H1 (cell line): Measurements from ENCODE around the gene SLC12A8. TPM values are rescaled to one million over a fixed set of nuclear protein-coding genes. Genes with fewer than 3 reads are reported as not detected.

Experiments used
- CBX5 ChIP-seq: fragments of 300-800, 300-1000 bp; sonication (generic); IDR thresholded peaks from 2 replicates; pipeline ENCODE4 v1.7.1; 2016; ENCODE audit warnings: antibody characterized with exemption, low read length, low read depth
- JUN ChIP-seq: IDR thresholded peaks from 2 replicates; pipeline ENCODE4 v1.6.1; 2011; ENCODE audit warnings: low read depth, mild to moderate bottlenecking, improper control_type of control experiment, low read length
- KDM4A ChIP-seq: IDR thresholded peaks from one replicate; pipeline ENCODE4 v1.7.1; 2012; ENCODE audit warnings: low read depth, mild to moderate bottlenecking, moderate library complexity, low read length, inconsistent platforms; ENCODE audit not compliant: severe bottlenecking
- SAP30 ChIP-seq: fragments of 300-600 bp; sonication (generic); IDR thresholded peaks from 2 replicates; pipeline ENCODE4 v1.7.1; 2012; ENCODE audit warnings: low read length, moderate library complexity, mild to moderate bottlenecking, inconsistent platforms; ENCODE audit not compliant: insufficient read depth, insufficient replicate concordance
- USF2 ChIP-seq: IDR thresholded peaks from 2 replicates; pipeline ENCODE4 v1.6.1; 2011; ENCODE audit warnings: low read length, improper control_type of control experiment
- polyA plus RNA-seq, 7 experiments: library from polyadenylated mRNA; depleted of rRNA in 3 of 7; stranded (reverse) in 5 of 7; unstranded in 2 of 7; fragments of >200 nt in 5 of 7; fragments of 200-250 nt in 2 of 7; gene quantifications; 1 replicate in 5 of 7; 2 replicates in 1 of 7; 4 replicates in 1 of 7; pipeline versions ENCODE4 v1.2.1 to v1.2.3, GENCODE V29; 2011 to 2013; ENCODE audit warnings: missing spikeins in 2 of 7, mixed read lengths in 2 of 7
- total RNA-seq: library from RNA; stranded (reverse); fragmentation: NEBNext Ultra II Directional; extraction: Animal tissue kit (Norgen Biotek cat#: 25700); gene quantifications from 2 replicates; pipeline ENCODE4 v1.2.1, GENCODE V29; 2021

SLC12A8 gene
- total and polyA plus RNA-seq, 2 of the 8 experiments (the other 6 are each of a cell fraction or from before 2014, with no cell fraction given) = 13.7 to 14.4 TPM

- no peak for TF ChIP-seq CBX5
- TF ChIP-seq JUN = no peak
- TF ChIP-seq USF2 = no peak
- no peak for TF ChIP-seq KDM4A
- TF ChIP-seq SAP30 = no peak
- TF ChIP-seq, all 59 proteins: peak for 0
Observed at GRCh38 chr3:125187599-125187910, 25.0 kb downstream of the SLC12A8 start (continued).
